Astrocyte of the spinal cord (primary cell): ENCODE data around the gene TP53BP2.

Experiments
- DNase-seq: peaks from one replicate; pipeline ENCODE4 v3.0.0; 2011; ENCODE audit warnings: low read depth, low spot score
- H3K4me3 ChIP-seq: 2 replicates; pipeline ENCODE4 v1.5.1; 2011; ENCODE audit warnings: low read depth, mild to moderate bottlenecking, low read length, moderate library complexity
- in situ Hi-C: cut with HindIII; loops from 2 replicates; pipeline ENCODE4 v1.10.0; 2017; ENCODE audit warnings: low sequenced_read_pairs
- TF ChIP-seq, protein P1 (sequence below): IDR thresholded peaks from 2 replicates; pipeline ENCODE4 v1.5.1; 2012; ENCODE audit warnings: low read depth, mild to moderate bottlenecking, low read length, inconsistent platforms

TP53BP2 gene

DNA sequence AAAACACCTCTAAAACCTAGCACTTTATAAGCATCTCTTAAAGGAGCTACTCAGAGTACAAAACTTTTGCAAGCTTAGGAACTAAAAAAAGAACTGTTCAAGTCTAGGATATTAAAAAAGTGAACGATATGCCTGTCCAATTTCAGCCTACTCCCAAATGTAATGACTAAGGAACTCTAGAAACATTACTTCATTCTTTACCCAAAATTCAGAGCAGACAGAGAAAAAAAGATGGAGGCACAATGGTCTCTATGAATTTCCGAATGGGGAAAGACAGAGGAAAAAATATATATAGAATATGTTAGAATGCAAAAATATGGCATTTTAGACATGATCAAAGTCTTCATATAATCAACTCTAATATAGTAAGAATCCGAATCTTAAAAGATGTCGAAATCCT is 61.2 kb downstream of the TP53BP2 start:
- H3K4me3 ChIP-seq = no peak overlapping the region
- in situ Hi-C loops = no loop called here
- TF ChIP-seq, protein P1, sequence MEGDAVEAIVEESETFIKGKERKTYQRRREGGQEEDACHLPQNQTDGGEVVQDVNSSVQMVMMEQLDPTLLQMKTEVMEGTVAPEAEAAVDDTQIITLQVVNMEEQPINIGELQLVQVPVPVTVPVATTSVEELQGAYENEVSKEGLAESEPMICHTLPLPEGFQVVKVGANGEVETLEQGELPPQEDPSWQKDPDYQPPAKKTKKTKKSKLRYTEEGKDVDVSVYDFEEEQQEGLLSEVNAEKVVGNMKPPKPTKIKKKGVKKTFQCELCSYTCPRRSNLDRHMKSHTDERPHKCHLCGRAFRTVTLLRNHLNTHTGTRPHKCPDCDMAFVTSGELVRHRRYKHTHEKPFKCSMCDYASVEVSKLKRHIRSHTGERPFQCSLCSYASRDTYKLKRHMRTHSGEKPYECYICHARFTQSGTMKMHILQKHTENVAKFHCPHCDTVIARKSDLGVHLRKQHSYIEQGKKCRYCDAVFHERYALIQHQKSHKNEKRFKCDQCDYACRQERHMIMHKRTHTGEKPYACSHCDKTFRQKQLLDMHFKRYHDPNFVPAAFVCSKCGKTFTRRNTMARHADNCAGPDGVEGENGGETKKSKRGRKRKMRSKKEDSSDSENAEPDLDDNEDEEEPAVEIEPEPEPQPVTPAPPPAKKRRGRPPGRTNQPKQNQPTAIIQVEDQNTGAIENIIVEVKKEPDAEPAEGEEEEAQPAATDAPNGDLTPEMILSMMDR = no peak
- DNase-seq = no peak

DNA sequence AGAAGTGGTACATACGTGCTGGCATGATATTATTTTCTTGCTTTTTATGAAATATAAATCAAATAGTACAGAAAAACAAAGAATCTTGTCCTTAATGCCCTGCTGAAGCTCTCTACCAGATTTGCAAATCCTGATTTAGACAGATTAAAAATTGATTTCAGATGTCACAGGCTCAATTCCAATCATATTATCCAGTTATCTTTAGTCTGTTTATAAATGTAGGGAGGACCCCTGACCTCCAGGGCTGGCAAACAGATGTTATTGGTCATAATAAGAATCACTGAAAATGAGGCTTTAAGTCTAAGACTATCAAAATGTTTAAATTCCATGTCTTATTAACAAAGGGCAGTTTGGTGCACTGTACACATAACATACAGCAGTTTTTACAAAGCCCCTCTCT is 62.1 kb downstream of the TP53BP2 start:
- in situ Hi-C loops = no loop called here
- TF ChIP-seq, protein P1 = no peak
- H3K4me3 ChIP-seq = no peak overlapping the region
- no peak for DNase-seq

DNA sequence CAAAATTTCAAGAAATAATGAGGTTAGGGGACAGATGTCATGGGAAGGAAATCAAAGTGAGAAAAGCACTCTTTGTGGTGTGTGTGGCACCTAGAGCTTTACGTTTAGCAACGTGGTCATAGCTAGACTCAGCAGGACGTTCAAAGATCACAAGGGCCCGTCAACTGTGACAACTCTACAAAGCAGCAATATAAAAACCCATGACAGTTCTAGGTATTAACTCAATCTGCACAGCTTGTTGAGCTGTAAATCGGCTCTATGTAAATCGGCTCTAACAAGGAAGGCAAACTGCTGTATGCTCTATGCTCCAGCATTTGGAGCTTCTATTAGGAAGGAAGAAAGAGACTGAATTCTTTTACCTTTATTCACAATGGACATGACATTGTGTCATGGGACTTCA is 64.8 kb downstream of the TP53BP2 start:
- in situ Hi-C loops = no loop called here
- TF ChIP-seq, protein P1 = no peak
- no peak for DNase-seq
- no peak overlapping the region for H3K4me3 ChIP-seq

DNA sequence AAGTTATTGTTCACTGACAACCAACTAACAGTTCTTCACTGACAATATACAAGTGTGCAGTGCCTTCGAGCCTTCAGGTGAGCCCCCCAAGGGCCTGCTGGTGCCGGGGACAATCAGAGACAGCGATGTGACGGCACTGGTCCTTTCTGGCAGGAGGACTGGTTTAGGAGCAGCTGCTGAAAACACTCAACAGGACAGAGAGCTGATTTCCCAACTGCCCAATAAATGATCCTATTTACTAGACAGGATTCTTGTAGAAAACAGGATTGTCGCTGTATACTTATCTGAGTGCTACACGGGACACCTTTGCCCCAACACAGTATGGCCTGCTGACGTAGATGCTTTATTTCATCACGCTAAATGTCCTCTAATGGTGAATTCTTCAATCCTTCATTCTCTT is 65.4 kb downstream of the TP53BP2 start:
- TF ChIP-seq, protein P1 = no peak
- DNase-seq = no peak
- in situ Hi-C loops = no loop called here
- H3K4me3 ChIP-seq = no peak overlapping the region

DNA sequence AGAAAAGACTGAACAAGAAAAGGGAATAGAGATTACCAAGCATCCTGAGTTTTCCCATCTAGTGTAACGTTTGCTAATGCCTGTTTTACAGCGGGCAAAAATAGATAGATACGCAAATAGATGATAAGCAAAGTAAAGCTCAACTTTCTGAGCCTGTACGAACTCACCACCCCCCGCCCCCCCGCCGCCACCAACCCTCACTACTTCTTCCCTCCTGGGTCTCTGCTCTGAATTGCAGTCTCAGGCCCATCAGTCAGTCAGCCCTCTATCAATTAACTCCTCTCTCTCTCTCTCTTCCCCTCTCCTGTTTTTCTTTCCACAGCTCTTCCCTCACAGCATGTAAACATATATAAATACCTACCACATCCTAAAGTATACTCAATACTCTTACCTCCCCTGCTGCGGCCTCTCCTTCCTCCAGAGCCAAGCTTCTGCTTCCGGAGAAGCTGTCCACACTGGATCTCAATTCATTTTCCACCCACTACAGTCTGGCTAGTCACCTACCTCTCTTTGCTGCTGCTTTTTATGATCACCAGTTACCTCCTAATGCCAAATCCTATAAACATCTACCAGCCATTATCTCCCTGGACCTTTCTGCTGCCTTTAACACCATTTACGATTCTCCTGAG is 68.8 kb downstream of the TP53BP2 start:
- in situ Hi-C loops = no loop called here
- H3K4me3 ChIP-seq = no peak overlapping the region
- TF ChIP-seq, protein P1 = no peak
- peak; percentile 19 for DNase-seq

DNA sequence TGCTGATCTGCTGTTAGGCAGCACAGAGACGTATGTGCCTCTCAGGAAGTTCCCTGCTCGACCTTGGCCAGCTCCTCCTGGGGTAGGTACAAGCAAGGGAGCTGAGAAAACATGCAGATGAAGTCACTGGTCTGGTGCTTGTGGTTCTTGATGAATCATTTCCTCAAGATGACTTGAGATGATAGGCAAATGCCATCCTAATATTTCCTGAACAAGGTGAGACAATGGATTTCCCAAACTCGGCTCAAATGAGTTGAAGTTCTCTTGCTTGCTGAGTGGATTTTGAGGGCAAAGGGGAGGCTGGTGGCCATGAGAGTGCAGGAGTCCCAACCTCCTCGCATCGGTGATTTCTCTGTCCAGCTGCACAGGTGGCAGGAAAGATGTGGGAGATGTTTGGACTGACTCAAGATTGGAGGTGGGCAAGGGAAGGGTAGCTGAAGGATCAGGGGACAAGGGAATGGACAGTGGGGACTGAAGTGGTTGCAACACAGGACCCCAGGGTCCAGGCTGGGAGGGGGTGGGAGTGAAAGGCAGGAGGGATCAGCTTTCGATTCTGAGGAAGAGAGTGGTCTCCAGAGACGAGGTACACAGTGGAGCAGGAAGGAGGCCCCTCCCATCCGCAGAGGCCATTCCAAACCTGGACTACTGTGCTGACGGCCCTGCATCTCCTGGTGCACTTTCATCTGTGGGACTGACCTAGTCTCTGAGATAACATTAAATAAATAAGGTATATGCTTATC is 69.5 kb downstream of the TP53BP2 start:
- DNase-seq = peak; percentile 89
- TF ChIP-seq, protein P1 = no peak
- in situ Hi-C loops = no loop called here
- H3K4me3 ChIP-seq = no peak overlapping the region
